HUES64 (cell line): ENCODE results near the gene LASP1NB.

ENCODE experiments used
- H3K27ac ChIP-seq: 2 replicates; pipeline ENCODE4 v1.7.0; 2013; ENCODE audit warnings: low read depth, low read length, inconsistent platforms
- H3K27me3 ChIP-seq: 2 replicates; pipeline ENCODE4 v1.6.1; 2013; ENCODE audit warnings: mild to moderate bottlenecking, low read length; ENCODE audit not compliant: insufficient read depth
- H3K36me3 ChIP-seq: 2 replicates; pipeline ENCODE4 v1.6.1; 2013; ENCODE audit warnings: mild to moderate bottlenecking, low read length; ENCODE audit not compliant: insufficient read depth
- H3K4me1 ChIP-seq: 2 replicates; pipeline ENCODE4 v1.6.1; 2013; ENCODE audit warnings: mild to moderate bottlenecking, low read length, moderate library complexity; ENCODE audit not compliant: insufficient read depth
- H3K4me3 ChIP-seq: 2 replicates; pipeline ENCODE4 v1.5.1; 2013; ENCODE audit warnings: mild to moderate bottlenecking, low read length, moderate library complexity
- H3K9ac ChIP-seq: 2 replicates; pipeline ENCODE4 v1.6.1; 2013; ENCODE audit warnings: mild to moderate bottlenecking, low read depth, low read length
- H3K9me3 ChIP-seq: 2 replicates; pipeline ENCODE4 v1.6.1; 2013; ENCODE audit warnings: low read depth, low read length; ENCODE audit not compliant: insufficient read depth
- WGBS: fragments of 150-250, 120-280 bp; methylation state at CpG from one replicate; pipeline ENCODE4 v1.1.7; 2013; ENCODE audit warnings: missing lambda C conversion rate; 5-methylcytosine and 5-hydroxymethylcytosine counted together

Gene LASP1NB

DNA sequence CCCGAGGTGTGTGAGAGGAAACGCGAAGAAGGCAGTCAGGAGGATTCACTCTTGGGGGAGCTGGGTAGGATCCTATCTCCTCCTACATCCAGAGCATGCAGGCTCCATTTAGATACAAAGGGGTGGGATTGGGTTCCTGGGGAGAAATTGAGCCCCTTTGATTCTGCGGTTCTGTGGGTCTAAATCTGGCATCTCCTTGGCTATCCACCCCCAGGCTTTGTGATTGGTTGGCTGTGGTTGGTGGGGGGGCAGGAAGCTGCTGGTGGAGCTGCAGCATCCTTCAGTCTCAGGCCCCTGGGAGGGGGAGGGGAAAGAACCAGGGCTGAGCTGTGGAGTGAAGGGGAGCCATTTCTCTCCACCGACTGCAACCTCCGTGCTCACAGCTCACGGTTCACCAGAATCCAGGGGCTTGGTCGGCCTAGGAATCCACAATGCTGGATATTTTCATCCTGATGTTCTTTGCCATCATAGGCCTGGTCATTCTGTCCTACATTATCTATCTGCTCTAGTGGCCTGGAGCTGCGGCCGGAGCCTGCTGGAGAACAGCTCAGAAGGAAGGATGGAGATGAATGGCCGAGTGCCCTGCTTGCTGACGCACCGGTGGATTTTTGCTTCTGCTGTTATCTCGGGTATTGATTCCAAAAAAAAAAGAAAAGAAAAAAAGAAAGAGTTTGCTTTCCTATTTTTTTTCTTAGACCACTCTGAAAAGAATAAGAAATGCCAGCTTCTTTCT is at the start of gene LASP1NB:
LASP1NB (plus strand) TSS at position 352 of the 733 bp plus-strand sequence.
- Histone ChIP-seq H3K27me3 (no peaks in the 10 kb centered on the region), H3K27ac (no peak within 1 kb of the TSS), H3K9me3 (no peaks in the 10 kb centered on the region), H3K9ac (peak within 1 kb of the TSS; percentile 61; the same call in 1 of the 2 replicates), H3K4me1 (peaks cover 18% of the 10 kb centered on the region; the same call in 1 of the 2 replicates), H3K4me3 (peak within 1 kb of the TSS; percentile 42; the same call in 1 of the 2 replicates), H3K36me3 (no peaks in the 10 kb centered on the region)
- 50% methylated on average over 11 of the region's 14 CpGs for WGBS

- H3K9ac ChIP-seq = no peak overlapping the region
These were observed 48.1 kb upstream of the LASP1NB start for GRCh38 chr17:38877130-38877851.

GRCh38 chr17:38879878-38880665 is 45.3 kb upstream of the LASP1NB start:
- 11% methylated on average over 5 of the region's 6 CpGs for WGBS
- Histone ChIP-seq H3K4me1 (peaks cover 75% of the 10 kb centered on the region), H3K9ac (peak overlapping the region; percentile 60), H3K27ac (peak overlapping the region; percentile 87), H3K27me3 (no peaks in the 10 kb centered on the region), H3K36me3 (peaks cover 19% of the 10 kb centered on the region), H3K4me3 (peak overlapping the region; percentile 32), H3K9me3 (no peaks in the 10 kb centered on the region)

More at GRCh38 chr17:38877130-38877851, 48.1 kb upstream of the LASP1NB start:
- peaks cover 22% of the 10 kb centered on the region; the same call in 1 of the 2 replicates for H3K36me3 ChIP-seq
- H3K27me3 ChIP-seq = no peaks in the 10 kb centered on the region
- peak overlapping the region; percentile 38 for H3K27ac ChIP-seq
- peaks cover 74% of the 10 kb centered on the region for H3K4me1 ChIP-seq
- no peak overlapping the region for H3K4me3 ChIP-seq
- 52% methylated on average over 7 of the region's 7 CpGs for WGBS
- no peaks in the 10 kb centered on the region for H3K9me3 ChIP-seq

GRCh38 chr17:38881600-38882191 is 43.7 kb upstream of the LASP1NB start:
- Histone ChIP-seq H3K27me3 (no peaks in the 10 kb centered on the region), H3K27ac (peak overlapping the region; percentile 61), H3K4me1 (peaks cover 75% of the 10 kb centered on the region), H3K9ac (no peak overlapping the region), H3K36me3 (peaks cover 19% of the 10 kb centered on the region), H3K9me3 (no peaks in the 10 kb centered on the region), H3K4me3 (no peak overlapping the region)
- whole genome bisulfite sequencing = 71% methylated on average over 8 of the region's 8 CpGs

DNA sequence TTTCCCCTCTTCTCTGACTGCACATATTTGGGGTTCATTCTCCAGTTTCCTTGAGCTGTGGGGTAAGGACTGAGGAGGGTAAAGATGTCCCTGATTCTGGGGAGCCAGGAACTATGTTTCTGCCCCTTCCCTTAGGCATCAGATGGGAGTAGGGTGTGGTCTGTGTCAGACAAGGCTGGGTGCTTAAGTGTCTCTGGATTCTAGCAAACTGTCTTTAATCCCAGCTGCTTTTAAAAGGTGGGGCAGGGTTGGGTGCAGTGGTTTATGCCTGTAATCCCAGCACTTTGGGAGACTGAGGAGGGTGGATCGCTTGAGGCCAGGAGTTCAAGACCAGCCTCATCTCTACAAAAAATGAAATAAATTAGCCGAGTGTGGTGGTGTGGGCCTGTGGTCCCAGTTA is 42.5 kb upstream of the LASP1NB start:
- peaks cover 21% of the 10 kb centered on the region for H3K36me3 ChIP-seq
- no peak overlapping the region for H3K27ac ChIP-seq
- peaks cover 66% of the 10 kb centered on the region for H3K4me1 ChIP-seq

GRCh38 chr17:38883592-38884526 is 41.6 kb upstream of the LASP1NB start:
- no peaks in the 10 kb centered on the region for H3K9me3 ChIP-seq
- H3K36me3 ChIP-seq = peaks cover 18% of the 10 kb centered on the region
- H3K4me1 ChIP-seq = peaks cover 56% of the 10 kb centered on the region
- H3K27ac ChIP-seq = peak overlapping the region; percentile 74
- WGBS = 51% methylated on average over 19 of the region's 19 CpGs
- H3K9ac ChIP-seq = peak overlapping the region; percentile 57
- no peak overlapping the region; the same call in 1 of the 2 replicates for H3K4me3 ChIP-seq
- no peaks in the 10 kb centered on the region for H3K27me3 ChIP-seq

More for the DNA sequence above, 42.5 kb upstream of the LASP1NB start:
- no peak overlapping the region for H3K4me3 ChIP-seq
- no peaks in the 10 kb centered on the region for H3K27me3 ChIP-seq
- 89% methylated on average over 2 of the region's 2 CpGs for WGBS
- no peak overlapping the region for H3K9ac ChIP-seq
- H3K9me3 ChIP-seq = no peaks in the 10 kb centered on the region

DNA sequence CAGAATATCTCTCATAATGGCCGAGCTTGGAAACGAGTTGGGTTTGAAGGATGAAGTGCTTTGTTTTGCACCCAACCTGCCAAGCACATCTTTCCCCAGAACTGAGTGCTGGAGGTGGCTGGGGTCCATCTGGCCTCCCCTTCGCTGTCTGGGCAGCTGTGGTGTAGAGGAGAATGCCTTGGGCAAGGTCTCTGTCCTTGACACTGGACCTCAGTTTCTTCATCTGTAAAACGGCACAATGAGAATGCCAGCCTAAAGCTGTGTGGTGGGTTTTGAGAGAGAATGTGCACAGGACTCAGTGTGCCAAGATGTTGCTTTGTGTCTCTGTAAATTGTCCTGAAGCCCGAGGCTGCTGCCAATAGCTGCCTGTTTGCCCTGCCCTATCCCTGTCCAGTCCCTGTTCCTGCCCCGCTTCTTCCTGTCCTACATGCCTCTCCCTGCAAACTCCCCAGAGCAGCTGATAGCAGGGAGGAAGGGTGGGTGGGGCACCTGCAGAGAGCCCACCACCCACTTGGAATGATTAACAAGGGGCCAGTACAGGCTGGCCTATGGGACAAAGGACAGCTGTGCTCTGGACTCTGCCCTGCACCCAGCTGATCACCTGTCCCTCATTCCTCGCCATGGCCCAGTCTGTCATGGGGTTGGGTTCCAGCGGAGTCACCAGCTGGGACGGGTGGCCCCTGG is 40.2 kb upstream of the LASP1NB start:
- 85% methylated on average over 9 of the region's 9 CpGs for WGBS
- Histone ChIP-seq H3K9ac (no peak overlapping the region), H3K27ac (peak overlapping the region; percentile 1; the same call in 1 of the 2 replicates), H3K27me3 (no peaks in the 10 kb centered on the region), H3K4me1 (peaks cover 45% of the 10 kb centered on the region), H3K4me3 (no peak overlapping the region), H3K9me3 (no peaks in the 10 kb centered on the region), H3K36me3 (peaks cover 21% of the 10 kb centered on the region)

- WGBS = 41% methylated on average over 11 of the region's 11 CpGs
- Histone ChIP-seq H3K4me3 (no peak overlapping the region), H3K27me3 (no peaks in the 10 kb centered on the region), H3K9me3 (no peaks in the 10 kb centered on the region), H3K9ac (no peak overlapping the region), H3K36me3 (peaks cover 26% of the 10 kb centered on the region), H3K27ac (peak overlapping the region; percentile 1; the same call in 1 of the 2 replicates), H3K4me1 (peaks cover 39% of the 10 kb centered on the region)
These were observed 39.4 kb upstream of the LASP1NB start for GRCh38 chr17:38885728-38886642.

DNA sequence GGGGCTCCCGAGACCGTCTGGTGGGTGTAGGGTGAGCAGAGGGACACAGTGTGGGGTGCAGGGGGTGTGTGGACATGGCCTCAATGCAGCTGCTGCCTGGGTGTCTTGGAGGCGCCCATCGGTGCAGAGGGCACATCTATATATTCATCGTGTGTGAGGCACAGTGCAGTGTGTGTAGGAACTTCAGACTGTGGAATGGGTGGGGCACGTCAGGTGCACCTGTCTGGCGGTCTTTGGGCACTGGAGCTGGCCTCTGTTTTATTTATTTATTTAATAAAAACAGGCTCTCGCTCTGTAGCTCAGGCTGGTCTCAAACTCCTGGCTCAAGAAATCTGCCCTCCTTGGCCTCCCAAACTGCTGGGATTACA is 38.8 kb upstream of the LASP1NB start:
- Histone ChIP-seq H3K9me3 (no peaks in the 10 kb centered on the region), H3K36me3 (peaks cover 31% of the 10 kb centered on the region), H3K4me3 (no peak overlapping the region), H3K9ac (no peak overlapping the region), H3K27ac (no peak overlapping the region), H3K27me3 (no peaks in the 10 kb centered on the region), H3K4me1 (peaks cover 36% of the 10 kb centered on the region)
- WGBS = 89% methylated on average over 7 of the region's 8 CpGs
